HepG2 (cell line): ENCODE results near the gene NFE2L3. TPM values are rescaled to one million over a fixed set of nuclear protein-coding genes. Genes with fewer than 3 reads are reported as not detected.

Experiments used
- ATAC-seq: fragments of 200-7000 bp; cut with Tn5 transposase; 3 replicates; pipeline ENCODE4 v1.9.1; 2020; ENCODE audit warnings: mild to moderate bottlenecking, moderate library complexity
- BruUV-seq: library from RNA; stranded (reverse); fragments of 400-500 nt; replicated peaks from 2 replicates; lab custom pipeline; 2021; lab: Mats Ljungman, UMichigan
- CTCF ChIA-PET: fragments of 300-600 bp; formaldehyde crosslinking; extraction: SDS; loops from one replicate; lab custom pipeline; 2021; ENCODE audit warnings: low total read pairs, inconsistent platforms, low intra/inter-chr PET ratio; lab: Yijun Ruan, JAX
- POLR2A ChIA-PET: fragments of 350-600 bp; sonication (Branson Sonifier 250); formaldehyde crosslinking; loops from one replicate; lab custom pipeline; 2020; ENCODE audit warnings: antibody characterized with exemption, inconsistent platforms; lab: Yijun Ruan, JAX
- DNase-seq: peaks from one replicate; pipeline ENCODE4 v3.0.0-alpha.2; 2015; ENCODE audit warnings: low spot score
- FAIRE-seq: peaks from 3 replicates; lab custom pipeline; 2011; peaks lifted over from hg19 to GRCh38; lab: Jason Lieb, UNC
- H2AFZ ChIP-seq: one replicate; pipeline ENCODE4 v1.6.1; 2011; ENCODE audit warnings: low read length, inconsistent platforms
- H3K27ac ChIP-seq: fragments of 300-600 bp; 3 replicates; pipeline ENCODE4 v1.8.0; 2011; ENCODE audit warnings: mixed run types, mild to moderate bottlenecking, mixed read lengths, low read length, inconsistent platforms; ENCODE audit not compliant: insufficient read depth; ENCODE audit errors: extremely low read length
- H3K27me3 ChIP-seq, 2 experiments: fragments of 200-600 bp in 1 of 2; 2 replicates in 1 of 2; 3 replicates in 1 of 2; pipeline versions ENCODE4 v1.6.0 to v1.8.0; 2011; ENCODE audit warnings: low read length in 2 of 2, mild to moderate bottlenecking in 2 of 2, moderate library complexity in 2 of 2, inconsistent platforms in 1 of 2; ENCODE audit not compliant: insufficient read depth in 2 of 2, control insufficient read depth in 1 of 2
- H3K36me3 ChIP-seq, 2 experiments: fragments of 200-600 bp in 1 of 2; replicated peaks in 1 of 2; 2 replicates in 1 of 2; 3 replicates in 1 of 2; pipeline versions ENCODE4 v1.5.1 to v1.8.0; 2011; ENCODE audit warnings: low read length in 2 of 2, inconsistent platforms in 1 of 2; ENCODE audit not compliant: insufficient read depth in 2 of 2, control insufficient read depth in 1 of 2
- H3K4me1 ChIP-seq: 2 replicates; pipeline ENCODE4 v1.5.1; 2012; ENCODE audit warnings: low read length, inconsistent platforms; ENCODE audit not compliant: insufficient read depth
- H3K4me2 ChIP-seq: 2 replicates; pipeline ENCODE4 v1.6.0; 2011; ENCODE audit warnings: low read depth, low read length, inconsistent platforms
- H3K4me3 ChIP-seq, 3 experiments: fragments of 200-600 bp in 1 of 3; sonication (generic), shearing (Covaris generic) in 1 of 3; replicated peaks in 1 of 3; 2 replicates each; pipeline ENCODE4 v1.5.1; 2011 to 2016; ENCODE audit warnings: low read length in 3 of 3, inconsistent platforms in 2 of 3, low read depth in 2 of 3, mild to moderate bottlenecking in 2 of 3, control low read depth in 1 of 3, mixed read lengths in 1 of 3; ENCODE audit not compliant: insufficient read depth in 1 of 3
- H3K79me2 ChIP-seq: one replicate; pipeline ENCODE4 v1.6.1; 2011; ENCODE audit warnings: low read length, inconsistent platforms; ENCODE audit not compliant: insufficient read depth
- H3K9ac ChIP-seq: 2 replicates; pipeline ENCODE4 v1.6.0; 2011; ENCODE audit warnings: mild to moderate bottlenecking, low read depth, low read length, inconsistent platforms; ENCODE audit not compliant: insufficient read depth
- H3K9me3 ChIP-seq: 2 replicates; pipeline ENCODE4 v1.5.1; 2012; ENCODE audit warnings: mild to moderate bottlenecking, low read length
- H4K20me1 ChIP-seq: 2 replicates; pipeline ENCODE4 v1.6.0; 2011; ENCODE audit warnings: inconsistent platforms, mild to moderate bottlenecking, low read length, moderate library complexity; ENCODE audit not compliant: insufficient read depth
- AGO1 ChIP-seq: fragments of 200-400 bp; formaldehyde crosslinking; IDR thresholded peaks from 2 replicates; pipeline ENCODE4 v1.6.1; 2017; ENCODE audit warnings: mild to moderate bottlenecking, low read depth, low read length, moderate library complexity; ENCODE audit not compliant: poor library complexity, severe bottlenecking
- AGO2 ChIP-seq: fragments of 200-400 bp; formaldehyde crosslinking; optimal IDR thresholded peaks from 2 replicates; pipeline ENCODE3; 2017; ENCODE audit warnings: mild to moderate bottlenecking, low read depth, low read length, moderate library complexity
- ATF6 ChIP-seq: sonication (generic); formaldehyde crosslinking; conservative IDR thresholded peaks from 2 replicates; pipeline ENCODE4 v1.4.0; 2020; ENCODE audit warnings: missing genetic modification reagents
- CBX5 ChIP-seq: sonication (generic); formaldehyde crosslinking; IDR thresholded peaks from 2 replicates; pipeline ENCODE4 v1.4.0; 2020; ENCODE audit warnings: missing genetic modification reagents, borderline replicate concordance
- CC2D1A ChIP-seq: sonication (generic); formaldehyde crosslinking; IDR thresholded peaks from 2 replicates; pipeline ENCODE4 v1.8.1; 2023; ENCODE audit warnings: mild to moderate bottlenecking, missing genetic modification reagents
- GTF3A ChIP-seq: sonication (generic); formaldehyde crosslinking; conservative IDR thresholded peaks from 2 replicates; pipeline ENCODE4 v1.4.0; 2020; ENCODE audit warnings: mild to moderate bottlenecking, missing genetic modification reagents
- HDAC6 ChIP-seq: fragments of 200-600 bp; sonication (generic); IDR thresholded peaks from 2 replicates; pipeline ENCODE4 v1.7.0; 2017; ENCODE audit warnings: mild to moderate bottlenecking, antibody characterized with exemption, low read length, low read depth
- LRRFIP1 ChIP-seq: sonication (generic); formaldehyde crosslinking; conservative IDR thresholded peaks from 2 replicates; pipeline ENCODE4 v1.4.0; 2020; ENCODE audit warnings: missing genetic modification reagents
- PTBP1 ChIP-seq: fragments of 200-400 bp; formaldehyde crosslinking; IDR thresholded peaks from 2 replicates; pipeline ENCODE4 v1.6.1; 2018; ENCODE audit warnings: low read length, low read depth; ENCODE audit not compliant: poor library complexity, severe bottlenecking
- RBFOX2 ChIP-seq: fragments of 200-400 bp; formaldehyde crosslinking; IDR thresholded peaks from 2 replicates; pipeline ENCODE4 v1.6.1; 2017; ENCODE audit warnings: low read depth, mild to moderate bottlenecking, low read length
- RXRB ChIP-seq: IDR thresholded peaks from 2 replicates; pipeline ENCODE4 v1.6.1; 2016; ENCODE audit warnings: borderline replicate concordance, missing genetic modification reagents, missing compliant biosample characterization
- SP5 ChIP-seq: IDR thresholded peaks from 2 replicates; pipeline ENCODE4 v1.6.1; 2016; ENCODE audit warnings: low read depth, borderline replicate concordance
- SPEN ChIP-seq: sonication (generic); formaldehyde crosslinking; IDR thresholded peaks from 2 replicates; pipeline ENCODE4 v1.5.1; 2020; ENCODE audit warnings: low read depth, mild to moderate bottlenecking, missing genetic modification reagents
- TRIM24 ChIP-seq: sonication (generic); formaldehyde crosslinking; IDR thresholded peaks from 2 replicates; pipeline ENCODE4 v1.8.0; 2022; ENCODE audit warnings: mild to moderate bottlenecking, missing genetic modification reagents
- ZFP82 ChIP-seq: sonication (generic); formaldehyde crosslinking; IDR thresholded peaks from 2 replicates; pipeline ENCODE4 v1.5.1; 2020; ENCODE audit warnings: mild to moderate bottlenecking, missing genetic modification reagents, borderline replicate concordance
- ZNF570 ChIP-seq: sonication (generic); formaldehyde crosslinking; IDR thresholded peaks from 2 replicates; pipeline ENCODE4 v1.4.0; 2020; ENCODE audit warnings: mild to moderate bottlenecking, missing genetic modification reagents, borderline replicate concordance
- WGBS: methylation state at CpG from one replicate; pipeline ENCODE4 v1.1.6; 2017; ENCODE audit warnings: low lambda C conversion rate; 5-methylcytosine and 5-hydroxymethylcytosine counted together
- in situ Hi-C: cut with HindIII; loops from 2 replicates; pipeline ENCODE4 v1.10.0; 2017; ENCODE audit warnings: low pct_unique_long_range_greater_than_20kb; ENCODE audit not compliant: extremely low pct_ligation_motif_present
- intact Hi-C: fragments of 100-400 bp; cut with micrococcal nuclease; formaldehyde crosslinking; loops from one replicate; pipeline ENCODE4 v1.10.0; 2022; ENCODE audit not compliant: unreplicated experiment
- polyA plus RNA-seq, 8 experiments: library from polyadenylated mRNA; depleted of rRNA in 3 of 8; stranded (reverse) in 7 of 8; unstranded in 1 of 8; fragments of >200 nt; fragmentation: Illumina TruSeq in 4 of 8; extraction: Trizol in 4 of 8; gene quantifications; 2 replicates each; pipeline versions ENCODE4 v1.2.1 to v1.2.3, GENCODE V29; 2011 to 2016; ENCODE audit warnings: low read depth in 4 of 8, missing spikeins in 1 of 8, mixed read lengths in 1 of 8; ENCODE audit not compliant: insufficient read depth in 1 of 8
- total RNA-seq, 5 experiments: library from RNA; depleted of rRNA; stranded (reverse); fragments of >200 nt; fragmentation: Illumina TruSeq; extraction: Trizol; gene quantifications; 2 replicates each; pipeline ENCODE4 v1.2.3, GENCODE V29; 2016; ENCODE audit warnings: low read depth in 1 of 5

The NFE2L3 gene
- total and polyA plus RNA-seq, 2 of the 13 experiments (the other 11 are each of a cell fraction or from before 2014, with no cell fraction given), result 11.4 to 19.4 TPM

- Histone ChIP-seq H3K27me3 (no peaks in the 10 kb centered on the region; a peak in 1 of 5 replicates), H3K4me1 (peaks cover 53% of the 10 kb centered on the region), H2AFZ (no peak overlapping the region), H3K79me2 (peaks cover 77% of the 10 kb centered on the region), H4K20me1 (peaks cover 88% of the 10 kb centered on the region), H3K36me3 (peaks cover 25 to 63% of the 10 kb centered on the region in 2 experiments), H3K27ac (no peak overlapping the region), H3K9me3 (no peaks in the 10 kb centered on the region), H3K4me3 (peak overlapping the region; percentile 12 to 99 (median 99); a peak in 2 of 6 replicates), H3K9ac (no peak overlapping the region), H3K4me2 (peak overlapping the region; percentile 77)
- intact Hi-C loops (loop anchor here (5.0 kb wide), 2 partner anchors 104 to 304 kb away; no protein-coding TSS in a partner anchor), in situ Hi-C loops (no loop called here)
- no TSS peak for BruUV-seq
- POLR2A ChIA-PET, result interaction anchor here (5.8 kb wide), 1 partner anchor 8 kb away, joined by 40 read pairs; no protein-coding TSS in a partner anchor
- DNase-seq (no peak), FAIRE-seq (no peak), ATAC-seq (no peak)
- CTCF ChIA-PET, result no interaction called here
- 86% methylated on average over 10 of the region's 10 CpGs for WGBS
- TF ChIP-seq PTBP1 (no peak), TRIM24 (no peak), SPEN (CRISPR knock-in tag) (no peak), RBFOX2 (peak; percentile 62), GTF3A (CRISPR knock-in tag) (no peak), HDAC6 (no peak), ATF6 (CRISPR knock-in tag) (no peak), AGO1 (no peak), SP5 (CRISPR knock-in tag) (no peak), ZNF570 (CRISPR knock-in tag) (no peak), RXRB (CRISPR knock-in tag) (no peak), AGO2 (peak; percentile 41), ZFP82 (CRISPR knock-in tag) (no peak), CBX5 (CRISPR knock-in tag) (no peak), LRRFIP1 (CRISPR knock-in tag) (no peak), CC2D1A (CRISPR knock-in tag) (no peak)
These were observed 44.1 kb downstream of the NFE2L3 start for GRCh38 chr7:26195867-26196657.
